ENCODE measurements around the gene TTC21A.

TTC21A gene

DNA sequence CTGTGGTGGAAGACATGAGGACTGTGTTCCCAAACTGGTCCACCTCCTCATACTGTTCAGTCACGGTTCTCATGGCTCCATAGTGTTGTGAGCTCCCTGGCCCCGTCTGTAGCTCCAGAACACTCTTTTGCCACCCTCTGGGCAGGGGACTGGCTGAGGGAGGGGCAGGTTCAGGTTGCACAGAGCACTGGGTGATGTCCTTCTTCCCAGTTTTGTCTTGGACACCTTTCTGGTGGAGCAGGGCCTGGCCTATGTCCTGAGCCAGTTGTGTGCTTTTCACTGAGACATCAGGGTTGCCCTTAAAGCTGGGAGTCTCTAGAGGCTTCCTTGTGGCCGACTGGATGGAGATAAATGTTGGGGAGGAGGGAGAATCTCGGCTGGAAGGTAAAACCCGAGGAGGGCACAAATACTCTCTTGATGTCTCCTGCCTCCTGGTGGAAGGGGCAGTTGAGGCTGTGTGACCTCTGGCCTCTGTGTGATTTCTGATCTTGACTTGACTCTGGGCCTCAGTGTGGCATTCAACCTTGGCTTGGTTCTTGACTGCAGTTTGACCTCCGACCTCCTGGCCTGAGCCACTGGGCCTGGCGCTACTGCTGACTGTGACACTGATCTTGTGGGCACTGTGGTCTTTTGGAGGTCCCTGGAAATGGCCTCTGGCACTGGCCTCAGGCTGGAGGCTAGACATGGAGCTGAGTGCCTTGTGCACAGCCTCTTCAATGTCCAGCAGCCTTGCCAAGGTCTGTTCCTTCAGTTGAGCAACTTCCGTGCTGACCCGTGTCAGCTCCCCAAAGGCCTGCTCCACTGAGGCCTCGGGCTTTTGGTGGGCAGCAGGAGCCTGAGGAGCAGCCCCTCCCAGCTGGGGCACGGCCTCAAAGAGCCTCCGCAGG lies 76.8 kb downstream of the TTC21A start:
- TF ChIP-seq BACH2 (CRISPR knock-in tag; IDR thresholded peaks at IDR 0.05; ENCODE audit: borderline replicate concordance) (no peak), ZC3H10 (CRISPR knock-in tag; IDR thresholded peaks at IDR 0.05) (no peak), SNAI2 (CRISPR knock-in tag; IDR thresholded peaks at IDR 0.05) (no peak), ZFP3 (CRISPR knock-in tag; IDR thresholded peaks at IDR 0.05) (no peak), TCF4 (CRISPR knock-in tag; IDR thresholded peaks at IDR 0.05; ENCODE audit: borderline replicate concordance) (no peak), POU6F1 (CRISPR knock-in tag; IDR thresholded peaks at IDR 0.05; ENCODE audit: borderline replicate concordance, low read depth) (no peak), ARNTL (CRISPR knock-in tag; IDR thresholded peaks at IDR 0.05; ENCODE audit: borderline replicate concordance, low read depth) (no peak), ZFP30 (CRISPR knock-in tag; IDR thresholded peaks at IDR 0.05) (no peak), GLIS3 (CRISPR knock-in tag; IDR thresholded peaks at IDR 0.05) (no peak), ISL1 (CRISPR knock-in tag; IDR thresholded peaks at IDR 0.05) (no peak), ZNF70 (CRISPR knock-in tag; IDR thresholded peaks at IDR 0.05) (no peak)
- TF ChIP-seq, protein P1, sequence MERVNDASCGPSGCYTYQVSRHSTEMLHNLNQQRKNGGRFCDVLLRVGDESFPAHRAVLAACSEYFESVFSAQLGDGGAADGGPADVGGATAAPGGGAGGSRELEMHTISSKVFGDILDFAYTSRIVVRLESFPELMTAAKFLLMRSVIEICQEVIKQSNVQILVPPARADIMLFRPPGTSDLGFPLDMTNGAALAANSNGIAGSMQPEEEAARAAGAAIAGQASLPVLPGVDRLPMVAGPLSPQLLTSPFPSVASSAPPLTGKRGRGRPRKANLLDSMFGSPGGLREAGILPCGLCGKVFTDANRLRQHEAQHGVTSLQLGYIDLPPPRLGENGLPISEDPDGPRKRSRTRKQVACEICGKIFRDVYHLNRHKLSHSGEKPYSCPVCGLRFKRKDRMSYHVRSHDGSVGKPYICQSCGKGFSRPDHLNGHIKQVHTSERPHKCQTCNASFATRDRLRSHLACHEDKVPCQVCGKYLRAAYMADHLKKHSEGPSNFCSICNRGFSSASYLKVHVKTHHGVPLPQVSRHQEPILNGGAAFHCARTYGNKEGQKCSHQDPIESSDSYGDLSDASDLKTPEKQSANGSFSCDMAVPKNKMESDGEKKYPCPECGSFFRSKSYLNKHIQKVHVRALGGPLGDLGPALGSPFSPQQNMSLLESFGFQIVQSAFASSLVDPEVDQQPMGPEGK (CRISPR knock-in tag; IDR thresholded peaks at IDR 0.05; ENCODE audit: borderline replicate concordance) = no peak
- no peak for ATAC-seq

DNA sequence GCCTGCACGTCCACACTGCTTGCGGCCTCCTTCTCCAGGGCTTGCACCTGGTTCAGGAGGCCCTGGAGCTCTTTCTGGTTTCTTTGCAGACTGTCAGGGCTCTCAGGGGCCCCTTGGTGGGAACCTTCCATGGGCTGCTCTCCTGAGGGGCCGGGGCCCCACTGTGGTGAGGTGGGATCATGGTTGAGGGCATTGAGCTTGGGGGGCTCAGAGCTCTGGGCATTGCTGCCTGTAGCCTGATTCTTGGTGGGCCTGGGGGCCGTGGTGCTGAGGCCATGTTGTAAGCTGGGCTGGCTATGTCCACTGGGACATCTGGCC lies 77.4 kb downstream of the TTC21A start:
- TF ChIP-seq TCF4 (CRISPR knock-in tag; IDR thresholded peaks at IDR 0.05; ENCODE audit: borderline replicate concordance) (no peak), ARNTL (CRISPR knock-in tag; IDR thresholded peaks at IDR 0.05; ENCODE audit: borderline replicate concordance, low read depth) (no peak), CSDC2 (CRISPR knock-in tag; IDR thresholded peaks at IDR 0.05) (no peak), ESRRG (CRISPR knock-in tag; IDR thresholded peaks at IDR 0.05) (no peak), OSR1 (CRISPR knock-in tag; IDR thresholded peaks at IDR 0.05) (no peak), ZFP3 (CRISPR knock-in tag; IDR thresholded peaks at IDR 0.05) (no peak), ZNF70 (CRISPR knock-in tag; IDR thresholded peaks at IDR 0.05) (no peak), ZNF8 (CRISPR knock-in tag; IDR thresholded peaks at IDR 0.05) (no peak), ZFP30 (CRISPR knock-in tag; IDR thresholded peaks at IDR 0.05) (no peak), ZC3H10 (CRISPR knock-in tag; IDR thresholded peaks at IDR 0.05) (no peak), ZNF565 (CRISPR knock-in tag; conservative IDR thresholded peaks at IDR 0.05; ENCODE audit: low read depth) (no peak)
- TF ChIP-seq, protein P2, sequence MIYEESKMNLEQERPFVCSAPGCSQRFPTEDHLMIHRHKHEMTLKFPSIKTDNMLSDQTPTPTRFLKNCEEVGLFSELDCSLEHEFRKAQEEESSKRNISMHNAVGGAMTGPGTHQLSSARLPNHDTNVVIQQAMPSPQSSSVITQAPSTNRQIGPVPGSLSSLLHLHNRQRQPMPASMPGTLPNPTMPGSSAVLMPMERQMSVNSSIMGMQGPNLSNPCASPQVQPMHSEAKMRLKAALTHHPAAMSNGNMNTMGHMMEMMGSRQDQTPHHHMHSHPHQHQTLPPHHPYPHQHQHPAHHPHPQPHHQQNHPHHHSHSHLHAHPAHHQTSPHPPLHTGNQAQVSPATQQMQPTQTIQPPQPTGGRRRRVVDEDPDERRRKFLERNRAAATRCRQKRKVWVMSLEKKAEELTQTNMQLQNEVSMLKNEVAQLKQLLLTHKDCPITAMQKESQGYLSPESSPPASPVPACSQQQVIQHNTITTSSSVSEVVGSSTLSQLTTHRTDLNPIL (CRISPR knock-in tag; IDR thresholded peaks at IDR 0.05; ENCODE audit: low read depth) = no peak
- TF ChIP-seq, protein P1 (CRISPR knock-in tag; IDR thresholded peaks at IDR 0.05; ENCODE audit: borderline replicate concordance) = no peak
- TF ChIP-seq, protein P3, sequence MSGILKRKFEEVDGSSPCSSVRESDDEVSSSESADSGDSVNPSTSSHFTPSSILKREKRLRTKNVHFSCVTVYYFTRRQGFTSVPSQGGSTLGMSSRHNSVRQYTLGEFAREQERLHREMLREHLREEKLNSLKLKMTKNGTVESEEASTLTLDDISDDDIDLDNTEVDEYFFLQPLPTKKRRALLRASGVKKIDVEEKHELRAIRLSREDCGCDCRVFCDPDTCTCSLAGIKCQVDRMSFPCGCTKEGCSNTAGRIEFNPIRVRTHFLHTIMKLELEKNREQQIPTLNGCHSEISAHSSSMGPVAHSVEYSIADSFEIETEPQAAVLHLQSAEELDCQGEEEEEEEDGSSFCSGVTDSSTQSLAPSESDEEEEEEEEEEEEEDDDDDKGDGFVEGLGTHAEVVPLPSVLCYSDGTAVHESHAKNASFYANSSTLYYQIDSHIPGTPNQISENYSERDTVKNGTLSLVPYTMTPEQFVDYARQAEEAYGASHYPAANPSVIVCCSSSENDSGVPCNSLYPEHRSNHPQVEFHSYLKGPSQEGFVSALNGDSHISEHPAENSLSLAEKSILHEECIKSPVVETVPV (CRISPR knock-in tag; IDR thresholded peaks at IDR 0.05) = no peak

GRCh38 chr3:39185326-39185958 lies 78.0 kb downstream of the TTC21A start:
- TF ChIP-seq ESRRG (CRISPR knock-in tag; IDR thresholded peaks at IDR 0.05) = no peak
- TF ChIP-seq, protein P1 (CRISPR knock-in tag; IDR thresholded peaks at IDR 0.05; ENCODE audit: borderline replicate concordance) = no peak
- TF ChIP-seq OSR1 (CRISPR knock-in tag; IDR thresholded peaks at IDR 0.05) = no peak
- TF ChIP-seq ISL1 (CRISPR knock-in tag; IDR thresholded peaks at IDR 0.05) = no peak
- no peak for TF ChIP-seq GLIS3 (CRISPR knock-in tag; IDR thresholded peaks at IDR 0.05)
- TF ChIP-seq CSDC2 (CRISPR knock-in tag; IDR thresholded peaks at IDR 0.05) = no peak
- TF ChIP-seq TCF4 (CRISPR knock-in tag; IDR thresholded peaks at IDR 0.05; ENCODE audit: borderline replicate concordance) = no peak
- ATAC-seq = no peak

More for the DNA sequence above, 77.4 kb downstream of the TTC21A start:
- no peak for ATAC-seq

All from SK-N-SH treated with all-trans-retinoic acid at 6 μM for 48 hours (cell line).